ENCODE results near the gene LRRC74A. TPM values are rescaled to one million over a fixed set of nuclear protein-coding genes. Genes with fewer than 3 reads are reported as not detected.
A peak's percentile ranks its signal among the peaks of the same experiment; 100 is the strongest.

LRRC74A gene
- total RNA-seq, 1 donor from 2014 or later, result not detected

- Mint-ChIP-seq H3K4me1 (ENCODE audit: unreplicated experiment) (peaks cover 74% of the 10 kb centered on the region), H3K4me3 (peak overlapping the region; percentile 34), H3K9me3 (no peaks in the 10 kb centered on the region), H3K27me3 (no peaks in the 10 kb centered on the region), H3K27ac (peak overlapping the region; percentile 98), H3K36me3 (no peaks in the 10 kb centered on the region)
- DNase-seq (ENCODE audit: extremely low spot score, unreplicated experiment), result no peak
- peak; percentile 80 for TF ChIP-seq CTCF (conservative IDR thresholded peaks at IDR 0.05)
These were observed 91.0 kb downstream of the LRRC74A start for GRCh38 chr14:76917158-76917596.

- Mint-ChIP-seq H3K27ac (peak overlapping the region; percentile 98), H3K9me3 (no peaks in the 10 kb centered on the region), H3K36me3 (no peaks in the 10 kb centered on the region), H3K4me3 (peak overlapping the region; percentile 79), H3K27me3 (no peaks in the 10 kb centered on the region), H3K4me1 (ENCODE audit: unreplicated experiment) (peaks cover 76% of the 10 kb centered on the region)
- no peak for TF ChIP-seq CTCF (conservative IDR thresholded peaks at IDR 0.05)
- no peak for DNase-seq (ENCODE audit: extremely low spot score, unreplicated experiment)
These were observed 91.6 kb downstream of the LRRC74A start for GRCh38 chr14:76917745-76918255.

GRCh38 chr14:76918256-76918781, 92.1 kb downstream of the LRRC74A start:
- Mint-ChIP-seq H3K36me3 (no peaks in the 10 kb centered on the region), H3K4me1 (ENCODE audit: unreplicated experiment) (peaks cover 81% of the 10 kb centered on the region), H3K9me3 (no peaks in the 10 kb centered on the region), H3K27ac (peak overlapping the region; percentile 98), H3K4me3 (peak overlapping the region; percentile 79), H3K27me3 (no peaks in the 10 kb centered on the region)
- no peak for DNase-seq (ENCODE audit: extremely low spot score, unreplicated experiment)
- TF ChIP-seq CTCF (conservative IDR thresholded peaks at IDR 0.05), result no peak

GRCh38 chr14:76918782-76919394, 92.7 kb downstream of the LRRC74A start:
- Mint-ChIP-seq H3K27me3 (no peaks in the 10 kb centered on the region), H3K4me1 (ENCODE audit: unreplicated experiment) (peaks cover 82% of the 10 kb centered on the region), H3K36me3 (no peaks in the 10 kb centered on the region), H3K27ac (peak overlapping the region; percentile 98), H3K4me3 (peak overlapping the region; percentile 79), H3K9me3 (no peaks in the 10 kb centered on the region)
- no peak for TF ChIP-seq CTCF (conservative IDR thresholded peaks at IDR 0.05)
- DNase-seq (ENCODE audit: extremely low spot score, unreplicated experiment), result no peak

Other genes with a start within 250 kb of the LRRC74A start
- 4.3 and 28.8 TPM in 2 replicates for gene VASH1, start 64.9 kb upstream of the LRRC74A start, total RNA-seq (ENCODE audit: low replicate concordance)
- 24.7 and 28.4 TPM in 2 replicates for gene ANGEL1, start 13.5 kb upstream of the LRRC74A start, total RNA-seq (ENCODE audit: low replicate concordance)
- gene IRF2BPL, start 202.3 kb downstream of the LRRC74A start, total RNA-seq (ENCODE audit: low replicate concordance), result 59.7 and 116 TPM in 2 replicates

All from type B pancreatic cell (in vitro differentiated cells).